Stimulated activated naive CD4-positive, alpha-beta T cell treated with Interleukin-2 at 50 U/mL for 16 hours (primary cell): ENCODE results near the gene VWC2L.

Experiments used
- DNase-seq: peaks from one replicate; lab custom pipeline; 2025; lab: John Stamatoyannopoulos, UW

Gene VWC2L

GRCh38 chr2:214469728-214470127 is 58.9 kb downstream of the VWC2L start:
- no peak for DNase-seq

GRCh38 chr2:214471382-214471781 is 60.5 kb downstream of the VWC2L start:
- no peak for DNase-seq

GRCh38 chr2:214471990-214472389 is 61.1 kb downstream of the VWC2L start:
- DNase-seq, result no peak

- no peak for DNase-seq
Observed at GRCh38 chr2:214477305-214477704, 66.5 kb downstream of the VWC2L start.

- no peak for DNase-seq
Observed at GRCh38 chr2:214481204-214481603, 70.3 kb downstream of the VWC2L start.

- DNase-seq, result no peak
Observed at GRCh38 chr2:214482728-214483127, 71.9 kb downstream of the VWC2L start.

GRCh38 chr2:214484239-214484638 is 73.4 kb downstream of the VWC2L start:
- no peak for DNase-seq

- DNase-seq, result no peak
Observed at GRCh38 chr2:214484701-214485100, 73.8 kb downstream of the VWC2L start.

GRCh38 chr2:214489181-214489580 is 78.3 kb downstream of the VWC2L start:
- no peak for DNase-seq

- no peak for DNase-seq
Observed at GRCh38 chr2:214489702-214490101, 78.8 kb downstream of the VWC2L start.

GRCh38 chr2:214492152-214492551 is 81.3 kb downstream of the VWC2L start:
- DNase-seq, result no peak

GRCh38 chr2:214492608-214493007 is 81.8 kb downstream of the VWC2L start:
- DNase-seq, result no peak

- DNase-seq, result no peak
Observed at GRCh38 chr2:214497489-214497888, 86.6 kb downstream of the VWC2L start.

- no peak for DNase-seq
Observed at GRCh38 chr2:214503568-214503967, 92.7 kb downstream of the VWC2L start.

- no peak for DNase-seq
Observed at GRCh38 chr2:214504599-214505376, 93.9 kb downstream of the VWC2L start.

GRCh38 chr2:214507032-214507431 is 96.2 kb downstream of the VWC2L start:
- DNase-seq, result no peak

- DNase-seq, result no peak
Observed at GRCh38 chr2:214514704-214515103, 103.8 kb downstream of the VWC2L start.

- DNase-seq, result no peak
Observed at GRCh38 chr2:214515111-214515510, 104.3 kb downstream of the VWC2L start.

- no peak for DNase-seq
Observed at GRCh38 chr2:214519258-214519818, 108.5 kb downstream of the VWC2L start.

GRCh38 chr2:214529021-214529420 is 118.2 kb downstream of the VWC2L start:
- DNase-seq, result no peak

GRCh38 chr2:214529514-214529913 is 118.7 kb downstream of the VWC2L start:
- DNase-seq, result no peak

GRCh38 chr2:214533541-214533940 is 122.7 kb downstream of the VWC2L start:
- no peak for DNase-seq

- DNase-seq, result no peak
Observed at GRCh38 chr2:214536625-214537024, 125.8 kb downstream of the VWC2L start.

GRCh38 chr2:214537929-214538328 is 127.1 kb downstream of the VWC2L start:
- no peak for DNase-seq
